K562 (cell line): ENCODE data around the gene LXN. TPM values are rescaled to one million over a fixed set of nuclear protein-coding genes. Genes with fewer than 3 reads are reported as not detected.

Experiments used
- ATF4 ChIP-seq: fragments of 450-650 bp; formaldehyde crosslinking; IDR thresholded peaks from 2 replicates; pipeline ENCODE4 v1.4.0; 2022; ENCODE audit warnings: mild to moderate bottlenecking, moderate library complexity
- BCLAF1 ChIP-seq, 2 experiments: fragments of 450-650 bp in 1 of 2; IDR thresholded peaks; 2 replicates each; pipeline ENCODE4 v1.6.1; 2011 to 2017; ENCODE audit warnings: low read depth in 2 of 2, antibody characterized with exemption in 1 of 2, borderline replicate concordance in 1 of 2, low read length in 1 of 2, mild to moderate bottlenecking in 1 of 2, mixed read lengths in 1 of 2; ENCODE audit not compliant: control insufficient read depth in 1 of 2
- DDX20 ChIP-seq: fragments of 450-650 bp; IDR thresholded peaks from 2 replicates; pipeline ENCODE4 v1.6.1; 2016; ENCODE audit warnings: missing genetic modification characterization, low read depth, mild to moderate bottlenecking, missing compliant biosample characterization, moderate library complexity
- EGR1 ChIP-seq: fragments of 450-650 bp; conservative IDR thresholded peaks from 2 replicates; pipeline ENCODE4 v1.6.1; 2017; ENCODE audit warnings: mild to moderate bottlenecking
- MTA3 ChIP-seq: fragments of 450-650 bp; formaldehyde crosslinking; IDR thresholded peaks from 2 replicates; pipeline ENCODE4 v1.6.1; 2017; ENCODE audit warnings: mild to moderate bottlenecking, borderline replicate concordance
- RREB1 ChIP-seq: fragments of 250-450 bp; sonication (Bioruptor Pico); IDR thresholded peaks from 2 replicates; pipeline ENCODE4 v1.4.0; 2020
- SP2 ChIP-seq: IDR thresholded peaks from 2 replicates; pipeline ENCODE4 v1.6.1; 2011; ENCODE audit warnings: mild to moderate bottlenecking, low read depth, low read length, moderate library complexity; ENCODE audit not compliant: poor library complexity, severe bottlenecking; ENCODE audit errors: extremely low read depth
- TBL1XR1 ChIP-seq, 2 experiments: IDR thresholded peaks; 2 replicates each; pipeline ENCODE4 v1.6.1; 2012; ENCODE audit warnings: improper control_type of control experiment in 2 of 2, low read length in 2 of 2, mild to moderate bottlenecking in 1 of 2
- ZNF232 ChIP-seq: sonication (generic); formaldehyde crosslinking; IDR thresholded peaks from 2 replicates; pipeline ENCODE4 v1.8.0; 2022; ENCODE audit warnings: mild to moderate bottlenecking, missing genetic modification reagents
- ZNF3 ChIP-seq: fragments of 250-450 bp; sonication (Bioruptor Pico); IDR thresholded peaks from 2 replicates; pipeline ENCODE4 v1.5.0; 2021; ENCODE audit warnings: mild to moderate bottlenecking, moderate library complexity
- ZNF551 ChIP-seq: fragments of 250-450 bp; sonication (Bioruptor Pico); IDR thresholded peaks from 2 replicates; pipeline ENCODE4 v1.5.0; 2021; ENCODE audit warnings: mild to moderate bottlenecking, moderate library complexity
- ZNF695 ChIP-seq: fragments of 450-650 bp; formaldehyde crosslinking; IDR thresholded peaks from 2 replicates; pipeline ENCODE4 v1.4.0; 2020; ENCODE audit warnings: mild to moderate bottlenecking, moderate library complexity
- polyA plus RNA-seq, 8 experiments: library from polyadenylated mRNA; depleted of rRNA in 4 of 8; stranded (reverse) in 5 of 8; unstranded in 3 of 8; fragments of >200 nt; fragmentation: Nextera tagmentation in 2 of 8; fragmentation: Illumina TruSeq in 1 of 8; extraction: Ambion mirVana in 2 of 8; extraction: Trizol in 1 of 8; gene quantifications; 2 replicates each; pipeline versions ENCODE4 v1.2.1 to v1.2.3, GENCODE V29; 2011 to 2014; ENCODE audit warnings: inconsistent platforms in 1 of 8, missing spikeins in 1 of 8
- total RNA-seq, 7 experiments: library from RNA; depleted of rRNA in 6 of 7; stranded (reverse); fragments of >200 nt in 6 of 7; fragmentation: Illumina TruSeq in 2 of 7; extraction: Trizol in 2 of 7; gene quantifications; 2 replicates each; pipeline versions ENCODE4 v1.2.1 to v1.2.3, GENCODE V29; 2011 to 2021; ENCODE audit warnings: low replicate concordance in 1 of 7

Gene LXN
- total and polyA plus RNA-seq, 9 of the 15 experiments (the other 6 are each of a cell fraction or from before 2014, with no cell fraction given) = 0.08 to 0.13 TPM; not detected in 7

GRCh38 chr3:158644345-158644908 is 28.0 kb downstream of the LXN start, which contains the start of gene GFM1 (continued):
- TF ChIP-seq DDX20 (no peak), ZNF232 (CRISPR knock-in tag) (no peak), ATF4 (no peak), RREB1 (CRISPR knock-in tag) (no peak), SP2 (peak; percentile 66), ZNF3 (no peak), ZNF695 (CRISPR knock-in tag) (no peak), EGR1 (peak; percentile 16; the same call in 1 of the 2 replicates), TBL1XR1 (IDR thresholded peaks at IDR 0.05; ENCODE audit: low read length in 2 of 2) (peak in 1 of 2 experiments; percentile 30; a peak in 1 of 4 replicates), MTA3 (peak; percentile 69; the same call in 1 of the 2 replicates), ZNF551 (no peak), BCLAF1 (IDR thresholded peaks at IDR 0.05; ENCODE audit: borderline replicate concordance in 1 of 2, control insufficient read depth in 1 of 2, low read depth in 2 of 2, low read length in 1 of 2) (peak in 1 of 2 experiments; percentile 95; a peak in 2 of 4 replicates)
